D721Med (cell line): ENCODE results near the gene SPRYD4.
"Not testable (repeated sequence)": the region's sequence is repeated elsewhere in the genome, so short reads cannot be mapped to it uniquely, and the experiment has no call there.

Experiments used
- DNase-seq: peaks from one replicate; pipeline ENCODE4 v3.0.0; 2011; ENCODE audit warnings: low spot score; ENCODE audit not compliant: insufficient read length
- FAIRE-seq: peaks from 2 replicates; lab custom pipeline; 2011; peaks lifted over from hg19 to GRCh38; lab: Jason Lieb, UNC
- CTCF ChIP-seq: IDR thresholded peaks from 2 replicates; pipeline ENCODE4 v1.5.1; 2012; ENCODE audit warnings: mild to moderate bottlenecking, control low read depth; ENCODE audit not compliant: insufficient read depth; ENCODE audit errors: missing control alignments

SPRYD4 gene

GRCh38 chr12:56437430-56438176 is 30.8 kb upstream of the SPRYD4 start:
- DNase-seq (no peak), FAIRE-seq (no peak)
- no peak for TF ChIP-seq CTCF

DNA sequence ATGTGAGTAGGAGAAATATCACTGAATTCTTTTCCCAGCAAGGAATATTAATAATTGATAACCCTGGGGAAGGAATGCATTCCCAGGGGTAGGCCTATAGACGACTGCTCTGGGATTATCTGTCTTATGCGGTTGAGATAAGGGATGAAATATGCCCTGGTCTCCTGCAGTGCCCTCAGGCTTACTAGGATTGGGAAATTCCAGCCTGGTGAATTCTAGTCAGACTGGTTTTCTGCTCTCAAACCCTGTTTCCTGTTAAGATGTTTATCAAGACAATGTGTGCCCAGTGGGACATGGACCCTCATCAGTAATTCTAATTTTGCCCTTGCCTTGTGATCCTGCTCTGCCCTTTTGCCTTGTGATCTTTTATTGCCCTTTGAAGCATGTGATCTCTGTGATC is 25.2 kb upstream of the SPRYD4 start:
- not testable (repeated sequence) for FAIRE-seq, DNase-seq

GRCh38 chr12:56448860-56449621 is 19.3 kb upstream of the SPRYD4 start, which contains the start of gene TIMELESS:
Gene TIMELESS (minus strand): TSS chr12:56449426. CDS start chr12:56434170, 15,256 bp downstream.
- FAIRE-seq (no peak), DNase-seq (peak; percentile 78)
- TF ChIP-seq CTCF = no peak

DNA sequence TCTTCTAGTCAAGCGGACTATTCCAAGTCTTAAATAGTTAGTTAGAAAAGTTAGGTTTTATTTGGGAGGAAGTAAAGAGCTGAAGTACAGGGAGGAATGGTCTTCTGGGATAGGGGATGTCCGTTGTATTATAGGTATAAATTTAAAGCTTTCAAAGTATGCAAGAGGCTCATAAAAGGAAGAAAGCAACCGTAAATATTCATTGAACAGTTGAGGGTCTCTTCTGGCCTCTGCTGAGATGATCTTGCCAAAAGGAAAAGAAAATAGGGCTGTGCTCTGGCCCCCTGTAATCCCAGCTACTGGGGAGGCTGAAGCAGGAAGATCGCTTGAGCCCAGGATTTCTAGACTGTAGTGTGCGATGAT is 18.8 kb upstream of the SPRYD4 start:
- DNase-seq (no peak), FAIRE-seq (no peak)
- TF ChIP-seq CTCF = no peak

DNA sequence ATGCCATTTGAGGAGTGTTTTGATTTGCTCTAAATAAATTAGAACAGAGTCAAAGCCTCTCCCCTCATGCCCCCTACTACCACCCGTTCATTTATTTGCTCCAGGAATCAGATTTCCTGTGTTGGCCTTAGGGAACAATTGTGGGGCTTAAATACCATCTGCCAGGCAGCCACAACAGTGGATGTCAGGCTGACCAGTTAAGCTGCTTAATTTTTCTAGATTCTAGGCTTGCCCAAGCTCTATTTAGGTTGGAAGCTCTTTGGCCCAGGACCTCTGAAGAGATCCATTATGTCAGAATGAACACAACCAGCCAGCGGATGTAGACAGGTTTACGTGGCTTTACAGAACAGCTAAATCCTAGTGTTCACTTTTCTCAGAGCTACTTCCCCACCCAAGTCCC is 18.1 kb upstream of the SPRYD4 start:
- no peak for TF ChIP-seq CTCF
- FAIRE-seq (peak; percentile 92), DNase-seq (no peak)

- DNase-seq = no peak
- FAIRE-seq = no peak
- no peak for TF ChIP-seq CTCF
Observed at GRCh38 chr12:56451147-56451546, 17.2 kb upstream of the SPRYD4 start.

- no peak for TF ChIP-seq CTCF
- DNase-seq = no peak
- no peak for FAIRE-seq
Observed at GRCh38 chr12:56454557-56454956, 13.8 kb upstream of the SPRYD4 start, which contains the start of gene MIP. Gene MIP (minus strand): TSS chr12:56454657. CDS start chr12:56454613, 44 bp downstream.
